Right atrium auricular region (tissue), 2 donors: ENCODE results near the gene C1QBP. TPM values are rescaled to one million over a fixed set of nuclear protein-coding genes. Genes with fewer than 3 reads are reported as not detected.

Experiments used
- DNase-seq: peaks from one replicate; pipeline ENCODE4 v3.0.0-alpha.2; 2019; ENCODE audit warnings: low spot score
- H3K27ac ChIP-seq, 2 donors: fragments of 200-600 bp; sonication (generic); 1 replicate in 1 of 2; 2 replicates in 1 of 2; pipeline ENCODE4 v1.5.1; 2016 to 2019
- H3K27me3 ChIP-seq, 2 donors: fragments of 200-600 bp; sonication (generic); one replicate each; pipeline versions ENCODE4 v1.5.1 to v1.6.0; 2017 to 2019
- H3K36me3 ChIP-seq: fragments of 200-600 bp; sonication (generic); one replicate; pipeline ENCODE4 v1.5.1; 2016
- H3K4me1 ChIP-seq, 2 donors: fragments of 200-600 bp; sonication (generic); one replicate each; pipeline versions ENCODE4 v1.5.1 to v1.6.0; 2017 to 2019
- H3K4me3 ChIP-seq, 2 donors: fragments of 200-600 bp; sonication (generic); 1 replicate in 1 of 2; 2 replicates in 1 of 2; pipeline ENCODE4 v1.5.1; 2017 to 2019; ENCODE audit warnings: mild to moderate bottlenecking in 1 of 2, moderate library complexity in 1 of 2
- H3K9me3 ChIP-seq, 2 donors: fragments of 200-600 bp; sonication (generic); one replicate each; pipeline ENCODE4 v1.5.1; 2019
- CTCF ChIP-seq, 2 donors: fragments of 200-600 bp; sonication (generic); IDR thresholded peaks; one replicate each; pipeline ENCODE4 v1.5.1; 2019; ENCODE audit warnings: antibody characterized with exemption in 2 of 2
- total RNA-seq, 2 donors: library from RNA; depleted of rRNA; stranded (reverse); fragments of >200 nt; gene quantifications; one replicate each; pipeline ENCODE4 v1.1.0, GENCODE V29; 2016

The C1QBP gene
- total RNA-seq, 2 donors from 2014 or later: 82.8 to 126 TPM

- DNase-seq: no peak
- peaks cover 81% of the 10 kb centered on the region for H3K36me3 ChIP-seq
Observed at GRCh38 chr17:5410594-5411272, 28.2 kb downstream of the C1QBP start.

DNA sequence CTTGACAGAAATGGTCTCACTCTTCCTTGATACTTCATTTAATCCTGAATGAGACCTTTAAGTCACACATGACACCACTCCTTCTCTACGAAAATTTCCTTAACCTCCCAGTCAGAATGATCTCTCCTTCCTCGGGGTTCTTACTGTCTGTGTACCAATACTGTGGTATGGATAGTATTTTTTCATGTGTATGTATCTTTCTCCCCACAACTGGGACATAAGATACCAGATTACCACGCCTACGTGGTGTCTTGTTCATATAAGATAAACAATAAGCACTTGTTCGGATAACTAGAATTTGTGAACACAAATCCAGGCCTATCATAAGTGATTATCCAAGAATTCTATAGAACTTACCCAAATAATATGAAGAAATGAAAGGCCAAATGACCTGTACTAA is 30.8 kb downstream of the C1QBP start:
- H3K27ac ChIP-seq: no peak overlapping the region
- no peak for TF ChIP-seq CTCF (IDR thresholded peaks at IDR 0.05)
- H3K4me1 ChIP-seq: no peaks in the 10 kb centered on the region
- no peak for DNase-seq
- peaks cover 89% of the 10 kb centered on the region for H3K36me3 ChIP-seq
- H3K9me3 ChIP-seq: no peaks in the 10 kb centered on the region
- no peaks in the 10 kb centered on the region for H3K27me3 ChIP-seq
- H3K4me3 ChIP-seq: no peak overlapping the region

More at GRCh38 chr17:5410594-5411272, 28.2 kb downstream of the C1QBP start:
- Histone ChIP-seq H3K9me3 (no peaks in the 10 kb centered on the region), H3K27me3 (no peaks in the 10 kb centered on the region), H3K4me1 (no peaks in the 10 kb centered on the region), H3K27ac (no peak overlapping the region), H3K4me3 (no peak overlapping the region)
- no peak for TF ChIP-seq CTCF (IDR thresholded peaks at IDR 0.05)

DNA sequence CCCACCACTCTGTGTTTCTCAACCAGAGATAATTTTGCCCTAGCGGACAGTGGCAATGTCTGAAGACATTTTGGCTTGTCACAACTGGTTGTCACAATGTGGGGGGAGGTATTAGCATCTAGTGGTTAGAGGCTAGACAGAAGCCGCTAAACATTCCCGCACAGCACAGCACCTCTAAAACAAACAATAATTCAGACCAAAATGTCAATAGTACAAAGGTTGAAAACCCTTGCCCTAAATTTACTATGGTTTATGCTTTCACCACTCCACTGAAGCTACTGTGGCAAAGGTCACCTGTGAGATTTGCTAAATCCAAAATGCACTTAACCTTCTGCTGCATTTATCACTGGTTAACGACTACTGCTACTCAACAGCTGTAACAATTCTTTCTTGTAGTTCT is 33.6 kb downstream of the C1QBP start:
- H3K4me3 ChIP-seq: no peak overlapping the region
- peaks cover 79% of the 10 kb centered on the region for H3K36me3 ChIP-seq

DNA sequence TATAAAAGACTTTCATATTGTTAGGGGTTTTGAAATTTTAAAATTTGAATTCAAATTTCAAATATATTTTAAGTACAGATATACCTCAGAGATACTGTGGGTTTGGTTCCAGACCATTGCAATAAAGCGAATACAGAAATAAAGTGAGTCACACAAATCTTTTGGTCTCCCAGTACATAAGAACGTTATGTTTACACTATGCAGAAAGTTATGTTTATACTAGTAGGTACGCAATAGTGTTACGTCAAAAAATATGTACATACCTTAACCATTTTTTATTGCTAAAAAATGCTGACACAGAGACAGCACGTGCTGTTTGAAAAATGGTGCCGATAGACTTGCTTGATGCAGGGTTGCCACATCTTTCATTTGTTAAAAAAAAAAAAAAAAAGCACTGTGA is 39.2 kb downstream of the C1QBP start:
- peaks cover 75% of the 10 kb centered on the region for H3K36me3 ChIP-seq
- no peaks in the 10 kb centered on the region for H3K27me3 ChIP-seq
- H3K4me1 ChIP-seq: no peaks in the 10 kb centered on the region
- TF ChIP-seq CTCF (IDR thresholded peaks at IDR 0.05): no peak
- H3K27ac ChIP-seq: no peak overlapping the region
- DNase-seq: no peak
- H3K4me3 ChIP-seq: no peak overlapping the region
- no peaks in the 10 kb centered on the region for H3K9me3 ChIP-seq

More for the DNA sequence above, 33.6 kb downstream of the C1QBP start:
- Histone ChIP-seq H3K4me1 (no peaks in the 10 kb centered on the region), H3K27ac (no peak overlapping the region), H3K9me3 (no peaks in the 10 kb centered on the region), H3K27me3 (no peaks in the 10 kb centered on the region)
- TF ChIP-seq CTCF (IDR thresholded peaks at IDR 0.05): no peak
- no peak for DNase-seq

GRCh38 chr17:5396612-5397011 is 42.3 kb downstream of the C1QBP start:
- Histone ChIP-seq H3K4me3 (no peak overlapping the region), H3K27me3 (no peaks in the 10 kb centered on the region), H3K9me3 (no peaks in the 10 kb centered on the region), H3K27ac (no peak overlapping the region), H3K36me3 (peaks cover 74% of the 10 kb centered on the region), H3K4me1 (no peaks in the 10 kb centered on the region)
- DNase-seq: no peak
- no peak for TF ChIP-seq CTCF (IDR thresholded peaks at IDR 0.05)

DNA sequence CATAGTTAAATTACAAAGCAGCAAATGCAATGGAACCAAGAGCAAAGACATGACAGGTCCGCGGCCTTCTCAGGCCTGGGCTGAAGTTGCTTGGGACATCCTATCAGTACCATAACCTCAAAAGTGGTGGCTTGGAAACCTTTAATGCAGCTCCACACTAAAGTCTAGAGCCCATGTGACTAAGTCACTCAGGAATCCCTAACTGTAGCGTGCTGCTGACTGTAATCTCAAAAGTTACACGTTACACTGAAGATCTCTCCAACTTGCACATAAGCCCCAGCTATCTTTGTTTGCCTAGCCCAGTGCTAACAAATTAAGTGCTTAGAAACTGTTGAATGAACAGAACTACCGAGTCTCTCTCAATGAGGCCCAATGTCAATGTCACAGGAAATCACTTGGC is 47.3 kb downstream of the C1QBP start:
- no peak overlapping the region for H3K27ac ChIP-seq

More for the DNA sequence above, 47.3 kb downstream of the C1QBP start:
- H3K9me3 ChIP-seq: no peaks in the 10 kb centered on the region
- H3K4me1 ChIP-seq: no peaks in the 10 kb centered on the region
- H3K36me3 ChIP-seq: peaks cover 73% of the 10 kb centered on the region
- no peak for TF ChIP-seq CTCF (IDR thresholded peaks at IDR 0.05)
- no peaks in the 10 kb centered on the region for H3K27me3 ChIP-seq
- H3K4me3 ChIP-seq: no peak overlapping the region
- DNase-seq: no peak
